T-helper 1 cell treated with Interleukin-12 subunit alpha and Interleukin-12 subunit beta and Interleukin-4 antibody, amounts not matched to agents 30 μg/mL and 1 μg/mL, for 36 hours (primary cell): Measurements from ENCODE around the gene GTF3C5.
"Not testable (repeated sequence)": the region's sequence is repeated elsewhere in the genome, so short reads cannot be mapped to it uniquely, and the experiment has no call there.

Source experiments
- H3K27ac Mint-ChIP-seq: one replicate; pipeline ENCODE4 v1.8.0; 2021; ENCODE audit warnings: mild to moderate bottlenecking, mixed read lengths
- H3K27me3 Mint-ChIP-seq: one replicate; pipeline ENCODE4 v1.8.0; 2021; ENCODE audit warnings: low read depth, mixed read lengths
- H3K36me3 Mint-ChIP-seq: one replicate; pipeline ENCODE4 v1.8.0; 2021; ENCODE audit warnings: low read depth, mixed read lengths
- H3K4me1 Mint-ChIP-seq: one replicate; pipeline ENCODE4 v1.8.0; 2021; ENCODE audit warnings: low read depth, mixed read lengths
- H3K4me3 Mint-ChIP-seq: one replicate; pipeline ENCODE4 v1.8.0; 2021; ENCODE audit warnings: mild to moderate bottlenecking, moderate library complexity, mixed read lengths
- H3K9me3 Mint-ChIP-seq: one replicate; pipeline ENCODE4 v1.8.0; 2021; ENCODE audit warnings: mixed read lengths

GTF3C5 gene

GRCh38 chr9:133087429-133088145 lies 56.8 kb downstream of the GTF3C5 start:
- no peaks in the 10 kb centered on the region for H3K27me3 Mint-ChIP-seq
- H3K4me3 Mint-ChIP-seq: no peak overlapping the region
- no peaks in the 10 kb centered on the region for H3K36me3 Mint-ChIP-seq

GRCh38 chr9:133088146-133088750 lies 57.5 kb downstream of the GTF3C5 start:
- Mint-ChIP-seq H3K27me3 (no peaks in the 10 kb centered on the region), H3K9me3 (no peaks in the 10 kb centered on the region), H3K27ac (no peak overlapping the region), H3K36me3 (no peaks in the 10 kb centered on the region), H3K4me1 (no peaks in the 10 kb centered on the region), H3K4me3 (no peak overlapping the region)

More at GRCh38 chr9:133087429-133088145, 56.8 kb downstream of the GTF3C5 start:
- no peak overlapping the region for H3K27ac Mint-ChIP-seq
- no peaks in the 10 kb centered on the region for H3K9me3 Mint-ChIP-seq
- H3K4me1 Mint-ChIP-seq: no peaks in the 10 kb centered on the region

- H3K4me3 Mint-ChIP-seq: no peak overlapping the region
- no peaks in the 10 kb centered on the region for H3K36me3 Mint-ChIP-seq
- H3K9me3 Mint-ChIP-seq: no peaks in the 10 kb centered on the region
- no peaks in the 10 kb centered on the region for H3K27me3 Mint-ChIP-seq
- no peak overlapping the region for H3K27ac Mint-ChIP-seq
- no peaks in the 10 kb centered on the region for H3K4me1 Mint-ChIP-seq
Observed at GRCh38 chr9:133088756-133089155, 58.0 kb downstream of the GTF3C5 start.

- Mint-ChIP-seq H3K36me3 (no peaks in the 10 kb centered on the region), H3K4me3 (no peak overlapping the region), H3K27me3 (no peaks in the 10 kb centered on the region), H3K9me3 (no peaks in the 10 kb centered on the region), H3K27ac (no peak overlapping the region), H3K4me1 (no peaks in the 10 kb centered on the region)
Observed at GRCh38 chr9:133089271-133089671, 58.5 kb downstream of the GTF3C5 start.

- peaks cover 3% of the 10 kb centered on the region for H3K36me3 Mint-ChIP-seq
- no peak overlapping the region for H3K27ac Mint-ChIP-seq
- H3K4me1 Mint-ChIP-seq: no peaks in the 10 kb centered on the region
- H3K4me3 Mint-ChIP-seq: no peak overlapping the region
- no peaks in the 10 kb centered on the region for H3K27me3 Mint-ChIP-seq
- no peaks in the 10 kb centered on the region for H3K9me3 Mint-ChIP-seq
Observed at GRCh38 chr9:133090187-133090586, 59.4 kb downstream of the GTF3C5 start.

GRCh38 chr9:133090752-133091385 lies 60.1 kb downstream of the GTF3C5 start:
- Mint-ChIP-seq H3K27me3 (no peaks in the 10 kb centered on the region), H3K9me3 (peaks cover under 1% of the 10 kb centered on the region), H3K36me3 (peaks cover 5% of the 10 kb centered on the region), H3K4me1 (no peaks in the 10 kb centered on the region), H3K4me3 (no peak overlapping the region), H3K27ac (no peak overlapping the region)

GRCh38 chr9:133094351-133094750 lies 63.6 kb downstream of the GTF3C5 start:
- H3K4me3 Mint-ChIP-seq, H3K9me3 Mint-ChIP-seq, H3K4me1 Mint-ChIP-seq, H3K27ac Mint-ChIP-seq, H3K27me3 Mint-ChIP-seq: not testable (repeated sequence)
- H3K36me3 Mint-ChIP-seq: peaks cover 37% of the 10 kb centered on the region

- H3K27me3 Mint-ChIP-seq: no peaks in the 10 kb centered on the region
- H3K9me3 Mint-ChIP-seq: peaks cover 9% of the 10 kb centered on the region
- H3K4me3 Mint-ChIP-seq: no peak overlapping the region
- no peaks in the 10 kb centered on the region for H3K4me1 Mint-ChIP-seq
- no peak overlapping the region for H3K27ac Mint-ChIP-seq
- peaks cover 40% of the 10 kb centered on the region for H3K36me3 Mint-ChIP-seq
Observed at GRCh38 chr9:133094842-133095393, 64.1 kb downstream of the GTF3C5 start.

GRCh38 chr9:133098104-133098754 lies 67.4 kb downstream of the GTF3C5 start:
- Mint-ChIP-seq H3K27me3 (no peaks in the 10 kb centered on the region), H3K9me3 (peaks cover 9% of the 10 kb centered on the region), H3K4me3 (no peak overlapping the region), H3K4me1 (no peaks in the 10 kb centered on the region), H3K27ac (no peak overlapping the region), H3K36me3 (peaks cover 60% of the 10 kb centered on the region)

GRCh38 chr9:133098871-133099270 lies 68.1 kb downstream of the GTF3C5 start:
- Mint-ChIP-seq H3K27ac (no peak overlapping the region), H3K4me3 (no peak overlapping the region), H3K4me1 (no peaks in the 10 kb centered on the region), H3K36me3 (peaks cover 60% of the 10 kb centered on the region), H3K27me3 (no peaks in the 10 kb centered on the region), H3K9me3 (peaks cover 9% of the 10 kb centered on the region)

GRCh38 chr9:133099726-133100505 lies 69.1 kb downstream of the GTF3C5 start:
- Mint-ChIP-seq H3K27me3 (no peaks in the 10 kb centered on the region), H3K4me3 (no peak overlapping the region), H3K27ac (no peak overlapping the region), H3K4me1 (no peaks in the 10 kb centered on the region), H3K9me3 (peaks cover 9% of the 10 kb centered on the region), H3K36me3 (peaks cover 62% of the 10 kb centered on the region)

GRCh38 chr9:133100506-133101355 lies 69.9 kb downstream of the GTF3C5 start:
- Mint-ChIP-seq H3K4me3 (no peak overlapping the region), H3K36me3 (peaks cover 57% of the 10 kb centered on the region)

More at GRCh38 chr9:133100506-133101355, 69.9 kb downstream of the GTF3C5 start:
- Mint-ChIP-seq H3K9me3 (peaks cover 9% of the 10 kb centered on the region), H3K27me3 (no peaks in the 10 kb centered on the region), H3K27ac (no peak overlapping the region), H3K4me1 (no peaks in the 10 kb centered on the region)
